Neuronal stem cell (in vitro differentiated cells): ENCODE data around the gene LTBP1.

Experiments used
- DNase-seq: peaks from one replicate; pipeline ENCODE4 v3.0.0-alpha.2; 2013; ENCODE audit warnings: low spot score
- H2AFZ ChIP-seq: one replicate; pipeline ENCODE4 v1.6.1; 2013; ENCODE audit warnings: mild to moderate bottlenecking, low read length, inconsistent platforms
- H2AK5ac ChIP-seq: 2 replicates; pipeline ENCODE4 v1.6.1; 2013; ENCODE audit warnings: low read depth, mild to moderate bottlenecking, inconsistent platforms, low read length, moderate library complexity, mixed read lengths
- H2BK120ac ChIP-seq: 2 replicates; pipeline ENCODE4 v1.6.1; 2013; ENCODE audit warnings: low read depth, mild to moderate bottlenecking, inconsistent platforms, low read length, moderate library complexity, mixed read lengths
- H2BK12ac ChIP-seq: one replicate; pipeline ENCODE4 v1.6.1; 2013; ENCODE audit warnings: low read length, inconsistent platforms
- H2BK15ac ChIP-seq: 2 replicates; pipeline ENCODE4 v1.6.1; 2013; ENCODE audit warnings: mild to moderate bottlenecking, low read length, inconsistent platforms, mixed read lengths
- H2BK5ac ChIP-seq: one replicate; pipeline ENCODE4 v1.6.1; 2013; ENCODE audit warnings: inconsistent platforms, mild to moderate bottlenecking, low read length, moderate library complexity
- H3K14ac ChIP-seq: one replicate; pipeline ENCODE4 v1.6.1; 2013; ENCODE audit warnings: low read length, inconsistent platforms
- H3K18ac ChIP-seq: 2 replicates; pipeline ENCODE4 v1.6.1; 2013; ENCODE audit warnings: low read length, inconsistent platforms
- H3K23ac ChIP-seq: 2 replicates; pipeline ENCODE4 v1.6.1; 2013; ENCODE audit warnings: low read depth, mild to moderate bottlenecking, mixed read lengths, low read length, inconsistent platforms; ENCODE audit not compliant: poor library complexity
- H3K27ac ChIP-seq: replicated peaks from 3 replicates; pipeline ENCODE4 v1.5.1; 2013; ENCODE audit warnings: low read length, inconsistent platforms
- H3K27me3 ChIP-seq, 3 experiments: 2 replicates each; pipeline ENCODE4 v1.6.1; 2013; ENCODE audit warnings: low read length in 3 of 3, mild to moderate bottlenecking in 2 of 3, inconsistent platforms in 1 of 3, low read depth in 1 of 3, mixed read lengths in 1 of 3, moderate library complexity in 1 of 3; ENCODE audit not compliant: control insufficient read depth in 3 of 3, insufficient read depth in 3 of 3
- H3K36me3 ChIP-seq, 2 donors: replicated peaks in 1 of 2; 2 replicates each; pipeline ENCODE4 v1.6.1; 2013; ENCODE audit warnings: low read length in 2 of 2; ENCODE audit not compliant: control insufficient read depth in 2 of 2, insufficient read depth in 2 of 2
- H3K4ac ChIP-seq: 2 replicates; pipeline ENCODE4 v1.6.1; 2013; ENCODE audit warnings: inconsistent platforms, mild to moderate bottlenecking, low read length, moderate library complexity
- H3K4me1 ChIP-seq, 2 donors: 1 replicate in 1 of 2; 2 replicates in 1 of 2; pipeline ENCODE4 v1.6.1; 2013; ENCODE audit warnings: low read length in 2 of 2, low read depth in 1 of 2; ENCODE audit not compliant: control insufficient read depth in 2 of 2, insufficient read depth in 1 of 2
- H3K4me2 ChIP-seq: one replicate; pipeline ENCODE4 v1.6.1; 2013; ENCODE audit warnings: mild to moderate bottlenecking, low read length, inconsistent platforms; ENCODE audit not compliant: insufficient read depth, poor library complexity, severe bottlenecking
- H3K4me3 ChIP-seq, 2 donors: 2 replicates each; pipeline ENCODE4 v1.5.1; 2013; ENCODE audit warnings: low read length in 2 of 2, mild to moderate bottlenecking in 2 of 2, inconsistent platforms in 1 of 2, moderate library complexity in 1 of 2
- H3K79me1 ChIP-seq: one replicate; pipeline ENCODE4 v1.6.1; 2013; ENCODE audit warnings: low read depth, mild to moderate bottlenecking, inconsistent platforms, low read length, moderate library complexity
- H3K9ac ChIP-seq: one replicate; pipeline ENCODE4 v1.6.1; 2013; ENCODE audit warnings: mild to moderate bottlenecking, low read depth, low read length, inconsistent platforms; ENCODE audit not compliant: poor library complexity
- H3K9me3 ChIP-seq, 2 donors: replicated peaks in 1 of 2; 2 replicates each; pipeline versions ENCODE3 to v1.6.1; 2013; ENCODE audit warnings: low read length in 2 of 2, mild to moderate bottlenecking in 2 of 2, inconsistent platforms in 1 of 2, low read depth in 1 of 2, mixed read lengths in 1 of 2, moderate library complexity in 1 of 2; ENCODE audit not compliant: control insufficient read depth in 2 of 2, insufficient read depth in 1 of 2
- H4K8ac ChIP-seq: one replicate; pipeline ENCODE4 v1.6.1; 2013; ENCODE audit warnings: low read depth, mild to moderate bottlenecking, inconsistent platforms, low read length, moderate library complexity
- H4K91ac ChIP-seq: one replicate; pipeline ENCODE4 v1.6.1; 2013; ENCODE audit warnings: low read length, low read depth, mild to moderate bottlenecking, inconsistent platforms; ENCODE audit not compliant: poor library complexity
- WGBS, 2 donors: extraction: QIAGEN DNeasy Blood & Tissue Kit; methylation state at CpG; one replicate each; pipeline ENCODE4 v1.1.7; 2013; ENCODE audit warnings: missing lambda C conversion rate in 2 of 2, mixed read lengths in 1 of 2; ENCODE audit not compliant: insufficient read length in 2 of 2, insufficient replicate concordance in 1 of 2; ENCODE audit errors: extremely low coverage in 2 of 2; 5-methylcytosine and 5-hydroxymethylcytosine counted together

LTBP1 gene

GRCh38 chr2:33314541-33314940 lies 367.8 kb downstream of the LTBP1 start:
- Histone ChIP-seq H3K27me3 (no peaks in the 10 kb centered on the region), H3K9ac (no peak overlapping the region), H3K4me2 (no peak overlapping the region), H2AFZ (no peak overlapping the region), H3K9me3 (peaks cover 0 to 2% of the 10 kb centered on the region in 2 donors), H3K27ac (no peak overlapping the region), H2BK120ac (no peak overlapping the region), H3K4ac (no peak overlapping the region), H3K79me1 (no peaks in the 10 kb centered on the region), H4K8ac (no peak overlapping the region), H3K36me3 (peaks cover 0 to 4% of the 10 kb centered on the region in 2 donors), H3K4me1 (no peaks in the 10 kb centered on the region), H2BK15ac (no peak overlapping the region), H4K91ac (no peak overlapping the region), H3K23ac (no peak overlapping the region), H2BK5ac (no peak overlapping the region), H3K4me3 (no peak overlapping the region), H2AK5ac (no peak overlapping the region), H2BK12ac (no peak overlapping the region), H3K14ac (no peak overlapping the region), H3K18ac (no peak overlapping the region)
- DNase-seq, result no peak

GRCh38 chr2:33316328-33316727 lies 369.6 kb downstream of the LTBP1 start:
- H3K36me3 ChIP-seq, result peaks cover 0 to 5% of the 10 kb centered on the region in 2 donors
- no peak overlapping the region for H3K27ac ChIP-seq
- H2AFZ ChIP-seq, result no peak overlapping the region
- no peak overlapping the region for H3K4ac ChIP-seq
- no peak overlapping the region for H2BK120ac ChIP-seq
- H3K9me3 ChIP-seq, result peaks cover 0 to 2% of the 10 kb centered on the region in 2 donors
- no CpG with 5 or more reads among the region's 1 CpG for WGBS, 2 donors
- H3K18ac ChIP-seq, result no peak overlapping the region
- no peaks in the 10 kb centered on the region for H3K4me1 ChIP-seq
- H3K4me2 ChIP-seq, result no peak overlapping the region
- no peak overlapping the region for H4K91ac ChIP-seq
- DNase-seq, result no peak
- H2BK12ac ChIP-seq, result no peak overlapping the region
- no peak overlapping the region for H2BK15ac ChIP-seq
- H3K23ac ChIP-seq, result no peak overlapping the region
- H2BK5ac ChIP-seq, result no peak overlapping the region
- no peaks in the 10 kb centered on the region for H3K79me1 ChIP-seq
- H3K9ac ChIP-seq, result no peak overlapping the region
- no peak overlapping the region for H4K8ac ChIP-seq
- H3K14ac ChIP-seq, result no peak overlapping the region
- H3K4me3 ChIP-seq, result no peak overlapping the region
- no peaks in the 10 kb centered on the region for H3K27me3 ChIP-seq
- H2AK5ac ChIP-seq, result no peak overlapping the region

GRCh38 chr2:33317369-33318007 lies 370.7 kb downstream of the LTBP1 start:
- H3K4me3 ChIP-seq, result no peak overlapping the region
- H3K23ac ChIP-seq, result no peak overlapping the region

GRCh38 chr2:33318456-33318855 lies 371.7 kb downstream of the LTBP1 start:
- H2BK15ac ChIP-seq, result no peak overlapping the region

More at GRCh38 chr2:33317369-33318007, 370.7 kb downstream of the LTBP1 start:
- Histone ChIP-seq H3K9me3 (peaks cover 0 to 2% of the 10 kb centered on the region in 2 donors), H4K91ac (no peak overlapping the region), H3K14ac (no peak overlapping the region), H3K27me3 (no peaks in the 10 kb centered on the region), H3K4me2 (no peak overlapping the region), H2BK120ac (no peak overlapping the region), H3K79me1 (no peaks in the 10 kb centered on the region), H2BK5ac (no peak overlapping the region), H2BK12ac (no peak overlapping the region), H2AFZ (no peak overlapping the region), H3K9ac (no peak overlapping the region), H2BK15ac (no peak overlapping the region), H3K4ac (no peak overlapping the region), H3K4me1 (peaks cover 0 to 4% of the 10 kb centered on the region in 2 donors), H4K8ac (no peak overlapping the region), H3K27ac (no peak overlapping the region), H3K18ac (no peak overlapping the region), H3K36me3 (peaks cover 0 to 7% of the 10 kb centered on the region in 2 donors), H2AK5ac (no peak overlapping the region)
- no CpG with 5 or more reads among the region's 5 CpGs for WGBS, 2 donors
- DNase-seq, result no peak

More at GRCh38 chr2:33318456-33318855, 371.7 kb downstream of the LTBP1 start:
- Histone ChIP-seq H3K36me3 (peaks cover 0 to 7% of the 10 kb centered on the region in 2 donors), H3K23ac (no peak overlapping the region), H2BK12ac (no peak overlapping the region), H3K14ac (no peak overlapping the region), H4K91ac (no peak overlapping the region), H3K27me3 (no peaks in the 10 kb centered on the region), H3K4me2 (no peak overlapping the region), H4K8ac (no peak overlapping the region), H3K79me1 (no peaks in the 10 kb centered on the region), H3K9me3 (peaks cover 0 to 2% of the 10 kb centered on the region in 2 donors), H3K4me1 (peaks cover 0 to 4% of the 10 kb centered on the region in 2 donors), H2BK120ac (no peak overlapping the region), H2AK5ac (no peak overlapping the region), H3K9ac (no peak overlapping the region), H3K18ac (no peak overlapping the region), H3K4me3 (no peak overlapping the region), H2AFZ (no peak overlapping the region), H3K27ac (no peak overlapping the region), H2BK5ac (no peak overlapping the region), H3K4ac (no peak overlapping the region)
- DNase-seq, result no peak
- WGBS, 2 donors, result no CpG with 5 or more reads among the region's 3 CpGs
